Panc1 (cell line): ENCODE results near the gene FAAP24.
"Not testable (repeated sequence)": the region's sequence is repeated elsewhere in the genome, so short reads cannot be mapped to it uniquely, and the experiment has no call there.

Source experiments
- CTCF ChIP-seq: fragments of 450-650 bp; IDR thresholded peaks from 2 replicates; pipeline ENCODE4 v1.5.1; 2017; ENCODE audit warnings: mild to moderate bottlenecking
- POLR2AphosphoS5 ChIP-seq: IDR thresholded peaks from 2 replicates; pipeline ENCODE4 v1.6.1; 2012; ENCODE audit warnings: mild to moderate bottlenecking, low read depth, low read length, moderate library complexity
- SIN3A ChIP-seq: IDR thresholded peaks from 2 replicates; pipeline ENCODE4 v1.6.1; 2012; ENCODE audit warnings: low read depth, mild to moderate bottlenecking, low read length, moderate library complexity, borderline replicate concordance; ENCODE audit not compliant: insufficient read depth

GRCh38 chr19:33003424-33004024 lies 31.5 kb downstream of the FAAP24 start:
- not testable (repeated sequence) for TF ChIP-seq POLR2AphosphoS5, CTCF, SIN3A
